WERI-Rb-1 (cell line): ENCODE data around the gene LBX2.
"Not testable (repeated sequence)": the region's sequence is repeated elsewhere in the genome, so short reads cannot be mapped to it uniquely, and the experiment has no call there.

ENCODE experiments used
- DNase-seq: peaks from one replicate; pipeline ENCODE4 v3.0.0-alpha.2; 2020
- H3K27ac ChIP-seq: fragments of 250-450 bp; sonication (Bioruptor Pico); 2 replicates; pipeline ENCODE4 v1.5.1; 2020; ENCODE audit warnings: mild to moderate bottlenecking, moderate library complexity
- H3K27me3 ChIP-seq: fragments of 250-450 bp; sonication (Bioruptor Pico); 2 replicates; pipeline ENCODE4 v1.5.1; 2021; ENCODE audit warnings: mild to moderate bottlenecking, low read depth, moderate library complexity; ENCODE audit not compliant: insufficient read depth, severe bottlenecking
- H3K36me3 ChIP-seq: fragments of 250-450 bp; sonication (Bioruptor Pico); 2 replicates; pipeline ENCODE4 v1.5.1; 2020; ENCODE audit warnings: mild to moderate bottlenecking, moderate library complexity
- H3K4me3 ChIP-seq: 2 replicates; pipeline ENCODE4 v1.5.1; 2011; ENCODE audit warnings: low read depth, mild to moderate bottlenecking, control low read depth, low read length
- H3K9me3 ChIP-seq: fragments of 250-450 bp; sonication (Bioruptor Pico); 2 replicates; pipeline ENCODE4 v1.5.1; 2021; ENCODE audit warnings: mild to moderate bottlenecking, moderate library complexity; ENCODE audit not compliant: severe bottlenecking
- TF ChIP-seq, protein P1 (sequence below): IDR thresholded peaks from 2 replicates; pipeline ENCODE4 v1.5.1; 2011; ENCODE audit warnings: low read depth, mild to moderate bottlenecking, control low read depth, inconsistent platforms, low read length

Gene LBX2

DNA sequence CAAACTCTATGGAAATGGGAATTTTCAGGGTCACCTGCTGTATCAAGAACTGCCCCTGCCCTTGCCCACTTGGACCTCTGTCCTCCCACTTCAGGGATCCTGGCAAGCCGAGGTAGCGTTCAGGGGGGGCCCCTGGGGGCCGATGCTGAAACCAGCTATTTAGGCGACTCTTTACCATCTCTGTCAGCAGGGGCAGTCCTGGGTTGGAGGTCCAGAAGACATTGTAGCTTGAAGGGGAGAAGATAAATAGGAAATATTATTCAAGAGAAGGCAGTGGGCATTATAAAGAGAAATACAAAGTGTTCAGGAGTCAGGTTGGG is 36.7 kb downstream of the LBX2 start:
- TF ChIP-seq, protein P1, sequence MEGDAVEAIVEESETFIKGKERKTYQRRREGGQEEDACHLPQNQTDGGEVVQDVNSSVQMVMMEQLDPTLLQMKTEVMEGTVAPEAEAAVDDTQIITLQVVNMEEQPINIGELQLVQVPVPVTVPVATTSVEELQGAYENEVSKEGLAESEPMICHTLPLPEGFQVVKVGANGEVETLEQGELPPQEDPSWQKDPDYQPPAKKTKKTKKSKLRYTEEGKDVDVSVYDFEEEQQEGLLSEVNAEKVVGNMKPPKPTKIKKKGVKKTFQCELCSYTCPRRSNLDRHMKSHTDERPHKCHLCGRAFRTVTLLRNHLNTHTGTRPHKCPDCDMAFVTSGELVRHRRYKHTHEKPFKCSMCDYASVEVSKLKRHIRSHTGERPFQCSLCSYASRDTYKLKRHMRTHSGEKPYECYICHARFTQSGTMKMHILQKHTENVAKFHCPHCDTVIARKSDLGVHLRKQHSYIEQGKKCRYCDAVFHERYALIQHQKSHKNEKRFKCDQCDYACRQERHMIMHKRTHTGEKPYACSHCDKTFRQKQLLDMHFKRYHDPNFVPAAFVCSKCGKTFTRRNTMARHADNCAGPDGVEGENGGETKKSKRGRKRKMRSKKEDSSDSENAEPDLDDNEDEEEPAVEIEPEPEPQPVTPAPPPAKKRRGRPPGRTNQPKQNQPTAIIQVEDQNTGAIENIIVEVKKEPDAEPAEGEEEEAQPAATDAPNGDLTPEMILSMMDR, result no peak
- Histone ChIP-seq H3K27ac (no peak overlapping the region), H3K9me3 (no peaks in the 10 kb centered on the region), H3K36me3 (peaks cover 32% of the 10 kb centered on the region), H3K4me3 (no peak overlapping the region), H3K27me3 (no peaks in the 10 kb centered on the region)
- no peak for DNase-seq

DNA sequence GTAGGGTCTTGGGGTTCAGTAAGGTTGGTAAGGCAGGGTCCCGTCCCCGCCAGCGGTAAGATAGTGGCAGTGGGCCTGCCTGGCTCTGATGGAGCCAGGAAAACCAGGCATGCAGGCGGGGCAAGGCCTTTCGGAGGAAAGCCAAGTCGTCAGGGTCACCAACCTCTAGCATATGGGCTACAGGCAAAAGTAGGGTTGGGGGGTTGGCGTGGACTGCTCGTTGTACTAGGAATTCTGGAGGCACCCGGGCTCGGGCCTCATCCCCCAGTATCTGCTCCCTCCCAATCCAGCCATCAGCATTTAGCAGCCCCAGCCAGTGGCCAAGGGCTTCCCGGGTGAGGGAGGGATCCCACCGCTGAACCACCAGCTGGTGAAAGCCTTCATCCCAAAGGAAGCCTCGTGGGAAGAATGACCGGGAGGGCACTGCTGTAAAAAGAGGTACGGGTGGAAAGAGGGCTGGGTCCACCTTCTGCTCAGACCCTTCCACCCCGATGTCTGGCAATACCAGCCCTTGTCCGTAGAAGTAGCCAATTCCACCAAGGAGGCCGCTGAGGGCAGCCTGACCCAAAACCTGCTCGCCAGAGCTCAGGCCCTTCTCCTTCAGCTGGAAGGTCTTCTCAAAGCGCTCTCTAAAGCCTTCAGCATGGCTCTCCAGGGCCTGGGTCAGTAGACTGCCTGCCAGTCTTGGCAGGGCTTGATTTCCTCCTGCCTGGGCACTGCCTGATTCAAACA is 37.2 kb downstream of the LBX2 start:
- no peak overlapping the region for H3K27ac ChIP-seq
- DNase-seq, result no peak
- TF ChIP-seq, protein P1, result no peak
- peaks cover 32% of the 10 kb centered on the region for H3K36me3 ChIP-seq
- no peaks in the 10 kb centered on the region for H3K9me3 ChIP-seq
- no peaks in the 10 kb centered on the region for H3K27me3 ChIP-seq
- H3K4me3 ChIP-seq, result no peak overlapping the region

DNA sequence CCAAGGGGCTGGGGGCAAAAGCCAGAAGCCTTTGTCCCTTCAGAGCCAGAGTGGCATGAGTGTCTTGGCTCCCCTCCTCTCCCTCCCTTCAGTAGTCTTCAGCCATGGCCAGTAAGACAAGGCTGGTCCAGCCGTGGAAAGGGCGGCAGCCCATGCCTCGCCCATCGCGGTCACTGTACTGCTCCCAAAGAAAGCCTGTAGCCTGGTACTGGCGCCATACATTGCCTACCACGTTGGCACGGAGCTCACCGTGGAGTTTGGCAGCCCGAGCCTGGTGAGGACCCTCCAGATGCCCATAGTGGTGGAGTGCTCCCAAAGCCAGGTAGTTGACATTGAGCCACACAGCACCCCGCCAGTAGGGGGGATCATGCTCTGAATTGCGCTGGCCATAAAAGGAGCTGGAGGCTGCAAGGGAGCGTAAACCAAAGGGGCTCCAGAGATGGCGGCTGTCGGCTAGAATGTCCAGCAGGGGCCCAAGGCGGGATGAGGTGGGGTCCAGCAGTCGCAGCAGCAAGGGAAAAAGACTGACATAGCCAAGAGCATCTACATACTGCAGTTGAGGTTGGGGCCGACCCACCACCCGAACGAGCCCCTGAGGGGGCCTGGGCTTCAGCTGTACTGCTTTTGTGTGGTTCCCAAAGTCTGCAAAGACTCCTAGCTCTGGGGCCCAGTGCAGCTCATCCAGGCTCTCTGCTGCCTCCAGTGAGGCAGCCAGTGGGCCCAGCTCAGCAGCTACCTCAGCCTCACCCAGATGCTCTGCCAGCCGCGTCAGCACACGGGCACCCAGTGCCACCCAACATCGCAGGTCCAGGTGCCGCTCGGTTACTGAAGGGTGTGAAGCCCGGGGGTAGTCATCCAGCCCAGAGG is 38.0 kb downstream of the LBX2 start:
- no peak overlapping the region for H3K4me3 ChIP-seq
- no peaks in the 10 kb centered on the region for H3K9me3 ChIP-seq
- peaks cover 33% of the 10 kb centered on the region for H3K36me3 ChIP-seq
- TF ChIP-seq, protein P1, result peak; percentile 46
- no peaks in the 10 kb centered on the region for H3K27me3 ChIP-seq
- DNase-seq, result peak; percentile 60
- no peak overlapping the region for H3K27ac ChIP-seq

DNA sequence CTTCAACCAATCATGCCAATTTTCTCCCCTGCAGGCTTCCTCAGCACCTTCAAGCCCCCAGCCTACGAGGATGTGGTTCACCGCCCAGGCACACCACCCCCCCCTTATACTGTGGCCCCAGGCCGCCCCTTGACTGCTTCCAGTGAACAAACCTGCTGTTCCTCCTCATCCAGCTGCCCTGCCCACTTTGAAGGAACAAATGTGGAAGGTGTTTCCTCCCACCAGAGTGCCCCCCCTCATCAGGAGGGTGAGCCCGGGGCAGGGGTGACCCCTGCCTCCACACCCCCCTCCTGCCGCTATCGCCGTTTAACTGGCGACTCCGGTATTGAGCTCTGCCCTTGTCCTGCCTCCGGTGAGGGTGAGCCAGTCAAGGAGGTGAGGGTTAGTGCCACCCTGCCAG is 39.2 kb downstream of the LBX2 start:
- peaks cover 36% of the 10 kb centered on the region for H3K36me3 ChIP-seq
- not testable (repeated sequence) for H3K27ac ChIP-seq, DNase-seq, H3K4me3 ChIP-seq, H3K9me3 ChIP-seq, H3K27me3 ChIP-seq

DNA sequence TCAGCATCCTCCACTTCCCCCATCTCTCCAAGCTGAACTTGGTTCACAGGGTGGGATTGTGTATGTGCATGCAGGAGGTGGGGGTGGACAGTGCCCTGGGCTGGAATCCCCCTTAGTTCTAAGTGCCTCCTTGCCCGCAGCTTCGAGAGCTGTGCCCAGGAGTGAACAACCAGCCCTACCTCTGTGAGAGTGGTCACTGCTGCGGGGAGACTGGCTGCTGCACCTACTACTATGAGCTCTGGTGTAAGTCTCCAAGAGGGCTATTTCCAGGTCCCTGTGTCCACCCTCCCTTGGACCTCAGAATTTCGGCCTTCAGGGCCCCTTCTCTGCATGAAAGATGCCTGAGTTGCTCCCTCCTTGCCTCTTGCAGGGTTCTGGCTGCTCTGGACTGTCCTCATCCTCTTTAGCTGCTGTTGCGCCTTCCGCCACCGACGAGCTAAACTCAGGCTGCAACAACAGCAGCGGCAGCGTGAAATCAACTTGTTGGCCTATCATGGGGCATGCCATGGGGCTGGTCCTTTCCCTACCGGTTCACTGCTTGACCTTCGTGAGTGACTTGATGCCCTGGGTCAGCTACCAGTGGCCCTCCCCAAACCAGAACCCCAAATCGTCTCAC is 39.8 kb downstream of the LBX2 start:
- H3K27me3 ChIP-seq, DNase-seq: not testable (repeated sequence)
- H3K36me3 ChIP-seq, result peaks cover 33% of the 10 kb centered on the region

DNA sequence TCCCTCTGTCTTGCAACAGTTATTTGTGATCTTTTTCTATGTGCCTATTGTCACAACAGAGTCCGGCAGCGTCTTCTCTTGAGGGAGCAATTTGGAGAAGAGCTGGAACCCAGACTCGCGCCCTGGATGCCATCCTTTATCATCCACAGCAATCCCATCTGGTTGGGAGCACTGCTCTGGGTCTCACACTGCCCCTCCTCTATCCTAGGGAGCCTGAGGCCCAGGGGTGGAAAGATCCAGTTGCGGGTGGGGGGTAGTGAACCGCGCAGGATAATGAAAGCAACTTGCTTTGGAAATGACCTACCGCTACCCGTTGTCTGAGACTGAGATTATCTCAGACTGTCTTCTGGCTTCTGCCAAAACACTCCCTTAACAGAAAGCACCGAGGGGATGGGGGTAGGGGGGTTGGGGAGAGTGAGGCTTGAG is 40.5 kb downstream of the LBX2 start:
- TF ChIP-seq, protein P1, result no peak
- Histone ChIP-seq H3K4me3 (peak overlapping the region; percentile 83), H3K9me3 (no peaks in the 10 kb centered on the region), H3K36me3 (peaks cover 33% of the 10 kb centered on the region), H3K27ac (peak overlapping the region; percentile 66), H3K27me3 (no peaks in the 10 kb centered on the region)
- no peak for DNase-seq

More for the DNA sequence above, 39.8 kb downstream of the LBX2 start:
- H3K4me3 ChIP-seq, H3K27ac ChIP-seq, H3K9me3 ChIP-seq: not testable (repeated sequence)
